K562 (cell line): ENCODE results near the gene DPYSL4. TPM values are rescaled to one million over a fixed set of nuclear protein-coding genes. Genes with fewer than 3 reads are reported as not detected.

Experiments used
- ATAC-seq: fragments of 200-7000 bp; cut with Tn5 transposase; 3 replicates; pipeline ENCODE4 v1.9.1; 2020; ENCODE audit warnings: moderate library complexity
- BruUV-seq: library from RNA; stranded (reverse); fragments of 400-500 nt; replicated peaks from 2 replicates; lab custom pipeline; 2021; lab: Mats Ljungman, UMichigan
- CTCF ChIA-PET: fragments of 300-600 bp; formaldehyde crosslinking; extraction: SDS; loops from one replicate; lab custom pipeline; 2021; ENCODE audit warnings: low intra/inter-chr PET ratio; lab: Yijun Ruan, JAX
- POLR2A ChIA-PET: fragments of 300-600, 350-650 bp; sonication (Branson Sonifier 250); formaldehyde crosslinking; extraction: SDS; loops from one replicate; lab custom pipeline; 2021; ENCODE audit warnings: antibody characterized with exemption, inconsistent platforms; lab: Yijun Ruan, JAX
- DNase-seq, 4 experiments: peaks; one replicate each; pipeline versions ENCODE4 v3.0.0 to v3.0.0-alpha.2; 2011 to 2018; ENCODE audit warnings: low spot score in 3 of 4, mixed read lengths in 3 of 4; ENCODE audit errors: extremely low read depth in 1 of 4
- FAIRE-seq: peaks from 2 replicates; lab custom pipeline; 2011; peaks lifted over from hg19 to GRCh38; lab: Jason Lieb, UNC
- H2AFZ ChIP-seq: 2 replicates; pipeline ENCODE4 v1.6.0; 2011; ENCODE audit warnings: low read depth, low read length, control low read depth, inconsistent platforms
- H3K27ac ChIP-seq: fragments of 200-600 bp; 3 replicates; pipeline ENCODE4 v1.8.0; 2011; ENCODE audit warnings: low read depth, mild to moderate bottlenecking, control low read depth, inconsistent platforms, low read length, moderate library complexity, mixed read lengths; ENCODE audit errors: extremely low read depth
- H3K27me3 ChIP-seq, 2 experiments: fragments of 300-600 bp in 1 of 2; 2 replicates in 1 of 2; 3 replicates in 1 of 2; pipeline versions ENCODE4 v1.6.0 to v1.8.0; 2011; ENCODE audit warnings: inconsistent platforms in 2 of 2, low read length in 2 of 2, mild to moderate bottlenecking in 1 of 2, mixed read lengths in 1 of 2, moderate library complexity in 1 of 2; ENCODE audit not compliant: control insufficient read depth in 2 of 2, insufficient read depth in 2 of 2
- H3K36me3 ChIP-seq: fragments of 300-600 bp; 3 replicates; pipeline ENCODE4 v1.8.0; 2011; ENCODE audit warnings: mild to moderate bottlenecking, low read length, inconsistent platforms; ENCODE audit not compliant: control insufficient read depth, insufficient read depth
- H3K4me1 ChIP-seq, 2 experiments: fragments of 200-600 bp in 1 of 2; replicated peaks in 1 of 2; 2 replicates in 1 of 2; 3 replicates in 1 of 2; pipeline versions ENCODE4 v1.5.1 to v1.8.0; 2011; ENCODE audit warnings: inconsistent platforms in 2 of 2, low read length in 2 of 2, mild to moderate bottlenecking in 1 of 2, mixed read lengths in 1 of 2, moderate library complexity in 1 of 2; ENCODE audit not compliant: control insufficient read depth in 2 of 2, insufficient read depth in 2 of 2
- H3K4me2 ChIP-seq: 2 replicates; pipeline ENCODE4 v1.6.1; 2011; ENCODE audit warnings: low read length, control low read depth, inconsistent platforms, mixed read lengths; ENCODE audit not compliant: insufficient read depth
- H3K4me3 ChIP-seq: fragments of 200-600 bp; sonication (generic), shearing (Covaris generic); 2 replicates; pipeline ENCODE4 v1.5.1; 2016; ENCODE audit warnings: control low read depth, inconsistent platforms
- H3K79me2 ChIP-seq: fragments of 200-600 bp; 3 replicates; pipeline ENCODE4 v1.8.0; 2011; ENCODE audit warnings: low read length, inconsistent platforms; ENCODE audit not compliant: control insufficient read depth, insufficient read depth
- H3K9ac ChIP-seq, 2 experiments: 2 replicates each; pipeline versions ENCODE4 v1.6.0 to v1.6.1; 2011; ENCODE audit warnings: low read depth in 2 of 2, low read length in 2 of 2, control low read depth in 1 of 2, inconsistent platforms in 1 of 2, mild to moderate bottlenecking in 1 of 2, mixed read lengths in 1 of 2; ENCODE audit not compliant: insufficient read depth in 1 of 2
- H3K9me1 ChIP-seq: one replicate; pipeline ENCODE4 v1.6.0; 2011; ENCODE audit warnings: inconsistent platforms, mild to moderate bottlenecking, low read length, moderate library complexity; ENCODE audit not compliant: control insufficient read depth, insufficient read depth
- H3K9me3 ChIP-seq: replicated peaks from 2 replicates; pipeline ENCODE4 v1.5.1; 2011; ENCODE audit warnings: low read depth, low read length, inconsistent platforms; ENCODE audit not compliant: control insufficient read depth, insufficient read depth
- H4K20me1 ChIP-seq: replicated peaks from 2 replicates; pipeline ENCODE4 v1.6.1; 2011; ENCODE audit warnings: low read length, inconsistent platforms, mixed read lengths; ENCODE audit not compliant: control insufficient read depth, insufficient read depth
- BCLAF1 ChIP-seq, 2 experiments: fragments of 450-650 bp in 1 of 2; IDR thresholded peaks; 2 replicates each; pipeline ENCODE4 v1.6.1; 2011 to 2017; ENCODE audit warnings: low read depth in 2 of 2, antibody characterized with exemption in 1 of 2, borderline replicate concordance in 1 of 2, low read length in 1 of 2, mild to moderate bottlenecking in 1 of 2, mixed read lengths in 1 of 2; ENCODE audit not compliant: control insufficient read depth in 1 of 2
- BRCA1 ChIP-seq, 2 experiments: fragments of 450-650 bp in 1 of 2; sonication (generic) in 1 of 2; formaldehyde crosslinking in 1 of 2; IDR thresholded peaks; 2 replicates each; pipeline versions ENCODE4 v1.5.0 to v1.6.1; 2017 to 2020; ENCODE audit warnings: mild to moderate bottlenecking in 1 of 2, missing genetic modification reagents in 1 of 2
- CBFA2T3 ChIP-seq: fragments of 450-650 bp; IDR thresholded peaks from 2 replicates; pipeline ENCODE4 v1.6.1; 2017
- CEBPG ChIP-seq, 3 experiments: fragments of 200-800 bp in 1 of 3; sonication (Bioruptor generic) in 1 of 3; sonication (generic) in 1 of 3; formaldehyde crosslinking in 1 of 3; IDR thresholded peaks in 2 of 3; conservative IDR thresholded peaks in 1 of 3; 2 replicates each; pipeline versions ENCODE4 v1.6.1 to v1.8.0; 2016 to 2022; ENCODE audit warnings: missing compliant biosample characterization in 2 of 3, missing genetic modification characterization in 2 of 3, mild to moderate bottlenecking in 1 of 3, missing genetic modification reagents in 1 of 3
- CHD4 ChIP-seq: fragments of 200-600 bp; sonication (generic); IDR thresholded peaks from 3 replicates; pipeline ENCODE4 v1.6.1; 2012; ENCODE audit warnings: low read depth, mild to moderate bottlenecking, mixed read lengths, low read length, inconsistent platforms; ENCODE audit not compliant: insufficient read depth, insufficient replicate concordance, poor library complexity, severe bottlenecking
- CREM ChIP-seq: IDR thresholded peaks from 2 replicates; pipeline ENCODE4 v1.6.1; 2014; ENCODE audit warnings: antibody characterized with exemption, low read depth
- ESRRA ChIP-seq: fragments of 450-650 bp; IDR thresholded peaks from 2 replicates; pipeline ENCODE4 v1.6.1; 2014; ENCODE audit warnings: low read depth, mild to moderate bottlenecking, moderate library complexity, borderline replicate concordance
- FOXJ2 ChIP-seq: fragments of 200-800 bp; sonication (Bioruptor generic); IDR thresholded peaks from 2 replicates; pipeline ENCODE4 v1.6.1; 2016; ENCODE audit warnings: missing genetic modification characterization, missing compliant biosample characterization
- HMG20A ChIP-seq: fragments of 450-650 bp; formaldehyde crosslinking; conservative IDR thresholded peaks from 2 replicates; pipeline ENCODE4 v1.4.0; 2020; ENCODE audit warnings: mild to moderate bottlenecking, mixed read lengths
- JUNB ChIP-seq: fragments of 450-650 bp; formaldehyde crosslinking; conservative IDR thresholded peaks from 2 replicates; pipeline ENCODE4 v1.4.0; 2020; ENCODE audit warnings: mild to moderate bottlenecking
- MAFF ChIP-seq: IDR thresholded peaks from 2 replicates; pipeline ENCODE4 v1.6.1; 2012; ENCODE audit warnings: low read length, improper control_type of control experiment
- MECOM ChIP-seq: fragments of 250-450 bp; sonication (Bioruptor Pico); IDR thresholded peaks from 2 replicates; pipeline ENCODE4 v1.8.0; 2022; ENCODE audit warnings: inconsistent platforms
- MTA3 ChIP-seq: fragments of 450-650 bp; formaldehyde crosslinking; IDR thresholded peaks from 2 replicates; pipeline ENCODE4 v1.6.1; 2017; ENCODE audit warnings: mild to moderate bottlenecking, borderline replicate concordance
- STAG1 ChIP-seq: sonication (generic); formaldehyde crosslinking; IDR thresholded peaks from 2 replicates; pipeline ENCODE4 v1.5.0; 2020; ENCODE audit warnings: missing genetic modification reagents, borderline replicate concordance
- TRIM24 ChIP-seq, 2 experiments: fragments of 450-650 bp; IDR thresholded peaks; 2 replicates each; pipeline ENCODE4 v1.6.1; 2016
- TSC22D4 ChIP-seq: fragments of 450-650 bp; IDR thresholded peaks from 2 replicates; pipeline ENCODE4 v1.6.1; 2016; ENCODE audit warnings: missing genetic modification characterization, missing biosample characterization, control low read depth
- ZNF133 ChIP-seq: fragments of 250-450 bp; sonication (Bioruptor Pico); IDR thresholded peaks from 2 replicates; pipeline ENCODE4 v1.4.0; 2020; ENCODE audit warnings: mild to moderate bottlenecking
- ZNF253 ChIP-seq: fragments of 250-450 bp; sonication (Bioruptor Pico); conservative IDR thresholded peaks from 2 replicates; pipeline ENCODE4 v1.6.1; 2021; ENCODE audit warnings: mild to moderate bottlenecking
- ZZZ3 ChIP-seq: fragments of 450-650 bp; IDR thresholded peaks from 2 replicates; pipeline ENCODE4 v1.6.1; 2016; ENCODE audit warnings: antibody characterized with exemption, mild to moderate bottlenecking, moderate library complexity
- WGBS: fragments of 100-300 bp; shearing (Covaris generic); methylation state at CpG from one replicate; pipeline ENCODE4 v1.1.6; 2016; ENCODE audit warnings: low coverage, mixed read lengths; ENCODE audit not compliant: insufficient coverage; ENCODE audit errors: missing lambda C conversion rate; 5-methylcytosine and 5-hydroxymethylcytosine counted together
- in situ Hi-C: fragments of 300-500 bp; cut with MboI; formaldehyde crosslinking; loops from 4 replicates; pipeline ENCODE4 v1.15.0; 2018; ENCODE audit warnings: inconsistent platforms, mixed read lengths
- intact Hi-C: fragments of 100-400 bp; cut with micrococcal nuclease; formaldehyde crosslinking; loops from 2 replicates; pipeline ENCODE4 v1.14.2; 2022
- polyA plus RNA-seq, 8 experiments: library from polyadenylated mRNA; depleted of rRNA in 4 of 8; stranded (reverse) in 5 of 8; unstranded in 3 of 8; fragments of >200 nt; fragmentation: Nextera tagmentation in 2 of 8; fragmentation: Illumina TruSeq in 1 of 8; extraction: Ambion mirVana in 2 of 8; extraction: Trizol in 1 of 8; gene quantifications; 2 replicates each; pipeline versions ENCODE4 v1.2.1 to v1.2.3, GENCODE V29; 2011 to 2014; ENCODE audit warnings: inconsistent platforms in 1 of 8, missing spikeins in 1 of 8
- total RNA-seq, 7 experiments: library from RNA; depleted of rRNA in 6 of 7; stranded (reverse); fragments of >200 nt in 6 of 7; fragmentation: Illumina TruSeq in 2 of 7; extraction: Trizol in 2 of 7; gene quantifications; 2 replicates each; pipeline versions ENCODE4 v1.2.1 to v1.2.3, GENCODE V29; 2011 to 2021; ENCODE audit warnings: low replicate concordance in 1 of 7

The DPYSL4 gene
- total and polyA plus RNA-seq, 9 of the 15 experiments (the other 6 are each of a cell fraction or from before 2014, with no cell fraction given), result 0.03 TPM; not detected in 8

DNA sequence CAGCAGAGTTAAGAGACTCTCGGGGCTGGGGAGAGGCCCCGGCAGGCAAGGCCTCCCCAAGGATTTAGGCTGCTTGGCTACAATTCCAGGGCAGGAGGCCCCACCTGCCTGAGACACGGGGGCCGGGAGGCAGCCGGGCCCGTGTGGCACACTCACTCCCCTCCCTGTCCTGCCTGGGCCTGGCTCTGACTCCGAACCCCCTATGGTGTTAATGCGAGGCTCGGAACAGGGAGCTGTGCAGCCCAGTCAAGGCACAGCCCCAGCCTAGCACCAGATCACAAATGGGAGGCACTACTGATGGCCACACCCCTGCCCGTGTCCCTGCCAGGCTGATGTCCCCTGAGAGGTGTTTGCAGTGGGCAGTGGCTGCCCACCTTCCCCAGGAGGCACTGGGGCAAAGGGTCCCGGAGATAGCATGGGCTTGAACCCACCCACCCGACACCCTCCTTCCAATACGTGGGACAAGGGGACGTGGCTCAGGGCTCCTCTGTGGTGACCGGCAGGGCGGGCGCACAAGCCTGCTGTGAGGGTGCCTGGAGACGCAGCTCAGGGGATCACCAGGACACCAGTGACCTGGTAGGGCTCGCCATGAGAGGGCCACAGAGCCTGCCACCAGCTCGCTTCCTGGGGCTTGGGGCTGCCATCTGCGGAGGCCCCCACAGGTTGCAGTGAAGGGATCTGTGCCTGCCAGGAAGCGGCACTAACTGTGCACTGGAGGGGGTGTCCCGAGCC, 37.0 kb downstream of the DPYSL4 start:
- ATAC-seq (peak; percentile 10; the same call in 1 of the 3 replicates), DNase-seq (no peak)
- WGBS, result 45% methylated on average over 13 of the region's 23 CpGs
- no peak overlapping the region for H3K4me2 ChIP-seq
- H3K27me3 ChIP-seq, result peaks cover 0 to 19% of the 10 kb centered on the region in 2 experiments; a peak in 2 of 5 replicates
- H3K9ac ChIP-seq, result no peak overlapping the region
- no peak overlapping the region for H3K4me3 ChIP-seq
- CTCF ChIA-PET, result interaction anchor here (1.2 to 1.4 kb wide), 2 partner anchors 129 to 229 kb away, joined by 4 to 14 read pairs; no protein-coding TSS in a partner anchor
- H2AFZ ChIP-seq, result peak overlapping the region; percentile 63; the same call in 1 of the 2 replicates
- H3K9me3 ChIP-seq, result no peaks in the 10 kb centered on the region
- peaks cover 0 to 28% of the 10 kb centered on the region in 2 experiments; a peak in 2 of 5 replicates for H3K4me1 ChIP-seq
- BruUV-seq, result no TSS peak
- no peaks in the 10 kb centered on the region for H3K79me2 ChIP-seq
- no peaks in the 10 kb centered on the region; the same call in 1 of the 2 replicates for H4K20me1 ChIP-seq
- no peak for TF ChIP-seq MAFF
- no peak for TF ChIP-seq ZNF133 (CRISPR knock-in tag)
- TF ChIP-seq ESRRA, result no peak
- no peak for TF ChIP-seq BCLAF1 (IDR thresholded peaks at IDR 0.05; ENCODE audit: borderline replicate concordance in 1 of 2, control insufficient read depth in 1 of 2, low read depth in 2 of 2, low read length in 1 of 2)
- no peak for TF ChIP-seq STAG1
- no peak for TF ChIP-seq CREM
- no peak for TF ChIP-seq BRCA1 (IDR thresholded peaks at IDR 0.05)
- no peak for TF ChIP-seq BRCA1 (CRISPR knock-in tag; IDR thresholded peaks at IDR 0.05)
- no peak for TF ChIP-seq FOXJ2
- no peak for TF ChIP-seq MECOM (CRISPR knock-in tag)
- no peak for TF ChIP-seq CHD4
- no peak for TF ChIP-seq CBFA2T3
- no peak for TF ChIP-seq MTA3
- TF ChIP-seq TSC22D4 (tag), result no peak
- no peak for TF ChIP-seq CEBPG (CRISPR knock-in tag; IDR thresholded peaks at IDR 0.05)
- TF ChIP-seq CEBPG (tag; conservative IDR thresholded peaks at IDR 0.05 in 1 of 2, IDR thresholded peaks at IDR 0.05 in 1 of 2), result no peak
- TF ChIP-seq JUNB (CRISPR knock-in tag), result no peak
- TF ChIP-seq TRIM24 (IDR thresholded peaks at IDR 0.05), result no peak
- TF ChIP-seq ZNF253, result no peak
- TF ChIP-seq HMG20A, result no peak
- TF ChIP-seq ZZZ3, result no peak
- TF ChIP-seq, all 486 proteins: peak for 0
- intact Hi-C loops (loop anchor here (1.0 kb wide), 2 partner anchors 129 to 230 kb away; no protein-coding TSS in a partner anchor), in situ Hi-C loops (loop anchor here (5.0 to 10.0 kb wide), 3 partner anchors 124 to 411 kb away; no protein-coding TSS in a partner anchor)
- Histone ChIP-seq H3K27ac (no peak overlapping the region), H3K9me1 (no peaks in the 10 kb centered on the region), H3K36me3 (no peaks in the 10 kb centered on the region)
- FAIRE-seq, result no peak
- POLR2A ChIA-PET, result interaction anchor here (0.5 to 0.6 kb wide), 2 partner anchors 131 to 215 kb away, joined by 3 read pairs; no protein-coding TSS in a partner anchor
